Tongue (tissue), 2 donors: ENCODE measurements around the gene CMTR1. TPM values are rescaled to one million over a fixed set of nuclear protein-coding genes. Genes with fewer than 3 reads are reported as not detected.
"Not testable (repeated sequence)": the region's sequence is repeated elsewhere in the genome, so short reads cannot be mapped to it uniquely, and the experiment has no call there.

Source experiments
- DNase-seq: peaks from one replicate; pipeline ENCODE4 v3.0.0-alpha.2; 2015
- total RNA-seq: library from RNA; depleted of rRNA; stranded (reverse); fragments of >200 nt; gene quantifications from one replicate; pipeline ENCODE4 v1.2.3, GENCODE V29; 2014

The CMTR1 gene
- total RNA-seq, 1 donor from 2014 or later = 41.0 TPM

DNA sequence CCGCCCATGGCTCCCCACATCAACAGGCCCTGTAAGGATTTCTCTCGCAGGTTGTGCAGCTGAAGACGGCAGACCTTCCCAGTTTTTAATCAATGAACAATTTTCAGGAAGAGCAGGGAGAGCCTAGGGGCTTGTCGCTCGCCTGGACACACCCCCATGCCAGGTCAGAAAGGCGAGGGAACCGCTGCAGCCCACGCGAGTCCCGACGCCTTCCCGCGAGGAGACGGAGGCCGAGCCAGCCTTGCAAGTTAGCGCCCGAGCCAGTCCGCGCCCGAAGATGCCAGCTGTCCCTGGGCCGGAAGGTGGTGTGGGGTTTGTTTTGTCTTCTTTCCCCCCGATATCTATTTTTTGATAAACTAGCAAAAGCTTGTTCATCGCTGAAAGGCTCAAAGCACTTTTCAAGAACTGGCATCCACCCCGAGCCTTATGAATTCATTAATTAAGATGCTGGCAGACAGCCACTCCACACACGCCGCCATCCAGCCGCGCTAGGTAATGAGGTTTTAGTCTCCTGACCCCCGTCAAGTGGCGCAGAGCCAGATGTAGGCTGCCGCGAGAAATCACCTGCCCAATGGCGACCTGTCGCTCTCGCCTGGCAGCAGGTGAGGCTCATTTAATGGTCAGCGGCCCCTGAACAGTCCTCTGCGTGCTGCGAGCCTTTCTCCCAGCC is 60.1 kb downstream of the CMTR1 start:
- no peak for DNase-seq

DNA sequence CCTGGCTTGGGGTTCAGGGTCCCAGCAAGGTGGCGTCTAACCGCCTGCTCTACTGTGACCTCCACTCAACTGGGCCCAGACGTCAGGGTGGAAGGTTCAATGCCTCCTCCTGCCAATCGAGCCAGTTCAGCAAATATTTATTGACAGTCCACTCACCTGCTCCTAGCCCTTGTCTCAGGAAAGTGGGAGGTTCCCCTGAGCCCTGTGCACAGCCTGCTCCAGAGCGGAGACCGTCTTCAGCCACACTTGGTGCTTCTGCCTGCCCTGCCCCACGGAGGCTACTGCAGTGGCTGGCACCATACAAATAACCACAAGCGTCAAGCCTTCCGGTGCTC is 60.6 kb downstream of the CMTR1 start:
- no peak for DNase-seq

- no peak for DNase-seq
Observed at GRCh38 chr6:37495244-37495934, 62.4 kb downstream of the CMTR1 start.

DNA sequence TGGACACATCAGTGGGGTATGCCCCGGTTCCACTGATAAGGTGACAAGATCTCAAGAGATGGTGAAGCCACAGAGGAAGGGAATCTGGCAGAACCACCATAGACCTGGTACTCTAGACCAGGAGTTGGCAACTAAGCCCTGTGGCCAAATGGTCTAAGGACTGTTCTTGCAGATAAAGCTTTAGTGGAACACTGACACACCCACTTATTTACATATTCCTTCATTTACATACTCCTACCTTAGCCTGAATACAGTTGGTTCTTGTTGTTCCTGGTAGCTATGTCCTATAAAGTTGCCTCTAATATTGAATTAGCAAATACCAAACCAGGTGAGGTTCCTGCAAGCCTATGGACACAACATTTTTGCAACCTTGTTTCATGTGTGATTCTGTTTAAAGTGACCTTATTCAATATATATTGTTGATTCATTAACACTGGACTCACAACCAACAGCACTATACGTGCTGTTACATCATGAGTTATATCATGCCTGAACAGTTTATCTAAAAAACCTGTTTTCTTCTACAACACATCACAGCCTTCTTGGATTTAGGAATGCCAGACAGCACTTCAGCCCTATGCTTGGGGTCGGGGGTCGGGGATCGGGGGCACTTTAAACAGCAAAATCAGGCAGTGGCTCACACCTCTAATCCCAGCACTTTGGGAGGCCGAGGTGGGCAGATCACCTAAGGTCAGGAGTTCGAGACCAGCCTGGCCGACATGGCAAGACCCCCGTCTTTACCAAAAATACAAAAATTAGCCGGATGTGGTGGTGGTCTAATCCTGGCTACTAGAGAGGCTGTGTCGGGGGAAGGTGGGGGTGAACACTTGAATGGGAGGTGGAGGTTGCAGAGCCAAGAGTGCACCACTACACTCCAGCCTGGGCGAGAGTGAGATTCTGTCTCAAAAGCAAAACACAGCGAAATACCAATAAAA is 64.2 kb downstream of the CMTR1 start:
- DNase-seq = no peak

DNA sequence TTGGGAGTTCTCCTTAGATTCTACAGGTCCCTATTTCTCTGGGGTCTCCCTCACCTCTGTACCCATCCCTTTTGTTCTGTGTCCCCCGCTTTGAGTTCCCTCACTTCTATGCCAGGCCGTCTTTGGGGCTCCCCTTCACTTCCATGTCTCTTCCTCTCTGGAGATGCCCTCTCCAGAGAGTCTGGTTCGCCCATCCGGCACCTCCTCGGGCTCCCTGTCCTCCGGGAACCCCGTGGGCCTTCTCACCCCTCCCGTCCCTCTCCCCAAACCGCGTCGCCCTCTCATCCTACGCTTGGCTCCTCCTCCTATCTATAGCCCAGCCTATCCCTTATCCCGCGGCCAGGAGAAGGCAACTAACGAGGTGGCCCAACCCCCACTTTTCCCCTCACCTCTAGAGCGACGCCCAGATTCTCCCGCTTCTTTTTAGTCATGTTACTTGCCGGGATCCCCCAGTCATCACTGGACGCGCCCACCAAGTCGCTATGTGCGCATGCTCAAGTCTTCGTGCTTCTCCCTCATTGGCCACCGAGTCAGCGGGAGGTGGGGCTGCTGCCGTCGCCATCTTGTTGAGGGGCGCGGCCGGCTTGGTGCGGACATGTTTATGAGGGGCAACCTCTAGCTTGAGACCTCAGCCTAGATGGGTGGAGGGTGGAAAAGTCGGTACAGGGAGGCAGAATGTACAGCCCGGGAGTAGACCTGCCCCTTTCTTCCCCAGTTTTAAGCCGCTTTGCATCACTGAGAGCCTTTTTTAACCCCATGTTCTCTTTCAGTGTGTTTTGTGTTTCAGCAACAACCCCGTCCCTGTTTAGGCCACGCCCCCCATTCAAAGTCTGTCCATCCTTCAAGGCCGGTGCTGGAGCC is 66.6 kb downstream of the CMTR1 start, which contains the start of gene CCDC167:
TSS of gene CCDC167 (minus strand) at position 461 of the 861 bp plus-strand sequence. CDS start at position 431, 30 bp downstream.
- DNase-seq = peak; percentile 99

GRCh38 chr6:37500294-37500608 is 67.2 kb downstream of the CMTR1 start:
- DNase-seq = no peak

DNA sequence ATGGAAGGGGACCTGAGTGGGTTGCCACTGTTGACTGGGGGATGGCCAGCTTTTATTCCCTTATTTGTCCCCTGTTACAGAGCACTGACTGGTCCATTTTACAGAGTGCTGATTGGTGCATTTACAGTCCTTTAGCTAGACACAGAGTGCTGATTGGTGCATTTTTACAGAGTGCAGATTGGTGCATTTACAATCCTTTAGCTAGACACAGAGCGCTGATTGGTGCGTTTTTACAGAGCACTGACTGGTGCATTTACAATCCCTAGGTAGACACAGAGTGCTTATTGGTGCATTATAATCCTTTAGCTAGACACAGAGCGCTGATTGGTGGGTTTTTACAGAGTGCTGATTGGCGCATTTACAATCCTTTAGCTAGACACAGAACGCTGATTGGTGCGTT is 67.9 kb downstream of the CMTR1 start:
- DNase-seq = not testable (repeated sequence)

DNA sequence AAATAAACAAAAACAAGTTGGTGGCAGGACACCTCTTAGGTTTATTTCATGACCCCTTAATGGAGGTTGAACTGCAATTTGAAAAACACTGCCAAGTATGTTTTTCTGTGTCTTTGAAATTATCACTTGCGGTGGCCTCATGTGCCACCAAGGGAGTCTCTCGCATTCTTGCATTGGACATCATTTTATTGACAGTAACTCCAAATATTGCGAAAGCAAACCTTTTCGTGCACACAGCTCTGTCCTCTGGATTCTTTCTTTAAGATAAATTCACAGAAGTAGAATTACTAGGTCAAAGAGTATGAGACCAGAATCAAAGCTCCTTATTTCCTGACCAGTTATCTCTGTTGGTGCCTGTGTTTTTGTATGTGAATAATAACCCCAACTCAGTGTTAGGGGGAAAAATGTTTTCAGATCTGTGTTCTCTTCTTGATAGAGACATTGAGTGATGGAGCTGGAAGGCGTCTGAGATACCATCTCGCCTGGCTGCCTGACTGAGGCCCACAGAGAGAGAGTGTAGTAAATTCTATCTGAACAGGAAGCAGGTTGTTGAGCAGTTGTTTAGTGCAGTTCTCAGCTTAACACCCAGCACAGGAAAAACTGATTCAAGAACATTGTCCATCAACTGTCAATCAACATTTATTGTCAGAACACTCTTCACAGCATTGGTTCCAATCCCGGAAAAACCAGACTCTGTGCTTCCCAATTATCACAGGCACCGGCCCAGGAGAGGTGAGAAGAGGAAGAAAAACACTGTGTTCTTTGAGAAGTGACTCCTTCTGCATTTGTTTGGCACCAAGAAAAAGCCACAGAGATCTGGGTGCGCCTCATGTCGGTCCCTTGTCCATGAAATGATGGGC is 68.8 kb downstream of the CMTR1 start:
- no peak for DNase-seq

GRCh38 chr6:37502703-37503291 is 69.8 kb downstream of the CMTR1 start:
- DNase-seq = no peak

DNA sequence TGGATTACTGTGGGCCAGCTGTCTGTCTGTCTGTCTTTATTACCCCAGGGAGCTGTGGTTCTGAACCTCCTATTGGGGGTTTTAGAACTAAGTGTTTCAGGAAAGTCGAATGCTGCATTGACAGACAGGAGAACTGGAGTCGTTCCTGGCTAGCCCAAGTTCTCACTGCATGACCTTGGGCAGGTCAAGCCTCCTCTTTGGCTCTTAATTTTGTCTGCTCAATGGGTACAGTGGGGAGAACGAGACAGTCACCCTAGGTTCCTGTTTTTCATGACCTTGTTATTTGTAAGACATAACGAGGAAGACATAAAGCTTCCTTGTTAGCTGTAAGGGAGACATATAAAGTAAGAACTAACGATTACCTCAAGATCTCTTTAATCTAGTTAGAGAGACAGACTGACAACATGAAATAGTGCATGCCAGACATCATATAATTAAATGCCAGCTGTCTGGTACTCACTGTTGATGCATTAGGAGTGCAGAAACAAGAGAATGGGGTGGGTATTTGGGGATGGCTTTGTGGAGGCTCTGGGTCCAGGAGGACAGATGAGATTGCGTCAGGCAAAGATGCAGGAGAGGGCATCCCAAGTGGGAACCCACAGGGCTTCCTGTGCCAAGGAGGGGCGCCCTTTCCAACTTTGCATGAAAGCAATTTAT is 70.4 kb downstream of the CMTR1 start:
- DNase-seq = no peak

DNA sequence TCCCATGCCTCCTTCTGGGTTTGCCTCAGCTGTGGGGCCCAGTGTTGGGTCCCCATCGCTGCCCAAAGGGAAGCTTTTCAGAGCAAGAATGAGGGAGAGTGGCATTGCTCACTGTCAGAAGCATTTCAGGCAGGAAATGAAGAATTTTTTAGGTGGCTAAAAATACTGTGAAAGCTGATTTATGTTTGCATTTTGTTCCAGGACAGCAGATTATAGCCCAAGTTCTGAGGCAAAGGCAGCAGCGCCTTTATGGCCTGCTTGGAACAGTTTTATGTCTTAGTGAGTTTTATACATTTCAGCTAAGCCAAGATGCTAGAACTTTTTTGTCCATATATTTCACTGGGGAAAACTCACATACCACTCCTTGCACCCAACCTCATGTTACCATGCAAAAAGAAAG is 71.0 kb downstream of the CMTR1 start:
- DNase-seq = no peak

DNA sequence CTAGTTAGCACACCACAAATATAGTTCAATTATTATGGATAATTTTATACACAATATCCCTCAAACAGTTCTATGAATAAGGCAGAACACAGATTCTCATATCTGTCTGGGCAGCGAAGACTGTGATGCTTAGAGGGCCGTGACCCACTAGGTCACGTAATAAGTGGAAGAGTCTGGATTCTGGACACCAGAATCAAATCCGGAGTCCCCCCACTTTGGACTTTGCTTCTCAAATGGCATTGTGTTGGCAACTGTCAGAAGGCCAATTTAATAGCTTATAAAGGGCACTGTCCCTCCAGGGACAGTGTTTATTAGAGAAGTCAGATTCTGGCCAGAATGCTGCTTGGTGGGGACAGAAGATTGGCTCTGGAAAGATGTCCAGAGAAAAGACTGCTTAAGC is 73.5 kb downstream of the CMTR1 start:
- no peak for DNase-seq

DNA sequence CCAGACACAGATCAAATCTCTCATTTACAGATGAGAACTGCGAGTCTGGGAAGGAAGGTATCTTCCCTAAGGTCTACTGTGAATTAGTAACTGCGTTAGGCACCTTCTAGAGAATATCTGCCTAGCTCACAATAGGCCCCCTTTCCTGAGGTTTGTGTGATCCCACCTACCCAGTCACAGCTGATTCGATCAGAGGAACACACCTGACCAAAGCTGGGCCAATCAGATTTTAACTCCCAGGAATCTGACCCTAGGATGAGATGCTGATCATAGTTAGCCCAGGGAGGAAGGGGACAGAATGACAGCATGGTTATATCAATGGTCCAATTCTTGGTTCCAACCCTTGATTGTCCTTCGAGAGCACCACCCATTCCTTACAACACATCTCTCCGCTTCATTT is 74.1 kb downstream of the CMTR1 start:
- no peak for DNase-seq

- no peak for DNase-seq
Observed at GRCh38 chr6:37507690-37508421, 74.8 kb downstream of the CMTR1 start.

DNA sequence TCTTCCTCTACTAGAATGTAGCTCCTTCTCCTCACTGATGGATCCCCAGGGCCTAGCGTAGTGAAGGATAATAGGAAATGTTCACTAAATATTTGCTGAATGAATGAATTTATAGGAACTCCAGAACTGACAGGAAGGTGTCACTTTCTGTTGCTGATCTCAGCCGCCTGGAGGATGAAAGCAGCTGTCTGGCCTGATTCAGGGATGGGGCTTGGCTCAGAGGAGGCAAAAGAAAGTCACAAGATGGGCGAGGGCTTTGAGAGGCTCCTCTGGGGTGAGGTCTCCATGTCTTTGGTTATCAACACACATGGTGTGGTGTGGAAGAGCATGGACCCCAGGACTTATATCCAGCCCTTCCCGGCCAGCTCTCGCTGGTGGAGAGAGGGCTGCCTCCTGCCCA is 78.2 kb downstream of the CMTR1 start:
- no peak for DNase-seq

GRCh38 chr6:37511910-37512399 is 78.9 kb downstream of the CMTR1 start:
- no peak for DNase-seq

DNA sequence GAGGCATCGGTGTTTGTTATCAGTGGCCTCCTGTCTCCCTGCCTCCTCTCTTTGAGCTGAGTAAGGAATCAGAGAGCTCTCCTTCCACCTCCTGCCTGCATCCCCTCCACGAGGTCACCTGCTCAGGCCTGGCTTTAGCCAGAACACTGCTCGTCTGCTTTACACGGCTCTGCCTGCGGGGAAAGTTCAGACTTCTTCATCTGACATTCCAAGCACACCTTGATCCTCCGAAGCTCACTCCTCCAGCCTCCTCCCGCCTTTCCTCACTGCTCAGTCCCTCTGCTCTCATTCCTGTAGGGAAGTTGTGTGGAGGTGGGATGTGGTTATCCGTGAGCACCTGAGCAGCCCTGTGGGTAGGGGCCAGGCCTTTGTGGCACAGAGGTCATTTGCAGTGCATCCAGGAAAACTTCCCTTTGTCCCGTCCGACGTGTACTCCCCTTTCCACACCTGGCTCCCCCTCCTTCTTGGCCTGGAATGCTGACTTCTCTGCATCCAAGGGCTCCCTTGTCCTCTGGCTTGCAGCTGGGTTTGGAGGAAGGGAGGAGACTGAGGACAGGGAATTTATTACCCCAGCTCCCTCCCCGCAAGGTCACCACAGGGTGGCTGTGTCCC is 79.5 kb downstream of the CMTR1 start:
- no peak for DNase-seq

DNA sequence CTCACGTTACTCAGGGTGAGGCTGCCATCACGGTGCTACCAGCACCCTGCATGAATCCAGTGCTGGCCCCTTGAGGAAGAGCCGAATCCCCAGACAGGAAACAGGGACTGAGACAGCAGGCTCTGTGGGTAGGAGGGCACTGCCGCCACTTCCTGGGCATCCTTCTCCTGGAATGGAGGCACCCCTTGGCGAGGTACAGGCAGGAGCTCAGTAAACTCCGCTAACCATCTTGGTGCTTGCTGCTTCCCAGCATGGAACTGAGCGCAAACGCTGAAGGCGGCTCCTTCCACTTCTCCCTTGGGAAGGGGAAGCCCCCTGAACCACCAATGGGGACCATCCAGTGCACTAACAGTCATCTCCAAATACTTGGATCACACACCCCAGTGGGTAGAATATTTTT is 80.1 kb downstream of the CMTR1 start:
- no peak for DNase-seq

- no peak for DNase-seq
Observed at GRCh38 chr6:37513576-37513975, 80.6 kb downstream of the CMTR1 start.
